Measurements from ENCODE around the gene PGM2L1.
"Not testable (repeated sequence)": the region's sequence is repeated elsewhere in the genome, so short reads cannot be mapped to it uniquely, and the experiment has no call there.

Gene PGM2L1

GRCh38 chr11:74333193-74333592 lies 65.0 kb downstream of the PGM2L1 start:
- DNase-seq (ENCODE audit: low spot score) = no peak

GRCh38 chr11:74332291-74332690 lies 65.9 kb downstream of the PGM2L1 start:
- DNase-seq (ENCODE audit: low spot score) = no peak

- not testable (repeated sequence) for DNase-seq (ENCODE audit: low spot score)
Observed at GRCh38 chr11:74331000-74331399, 67.2 kb downstream of the PGM2L1 start.

- DNase-seq (ENCODE audit: low spot score) = no peak
Observed at GRCh38 chr11:74330075-74330858, 68.0 kb downstream of the PGM2L1 start.

- DNase-seq (ENCODE audit: low spot score) = no peak
Observed at GRCh38 chr11:74327076-74327475, 71.2 kb downstream of the PGM2L1 start.

GRCh38 chr11:74326665-74327064 lies 71.6 kb downstream of the PGM2L1 start:
- no peak for DNase-seq (ENCODE audit: low spot score)

- DNase-seq (ENCODE audit: low spot score) = no peak
Observed at GRCh38 chr11:74325649-74326645, 72.3 kb downstream of the PGM2L1 start.

- DNase-seq (ENCODE audit: low spot score) = no peak
Observed at GRCh38 chr11:74322667-74323066, 75.6 kb downstream of the PGM2L1 start.

GRCh38 chr11:74321487-74322188 lies 76.6 kb downstream of the PGM2L1 start:
- peak; percentile 31 for DNase-seq (ENCODE audit: low spot score)

GRCh38 chr11:74320538-74320937 lies 77.7 kb downstream of the PGM2L1 start:
- DNase-seq (ENCODE audit: low spot score) = no peak

- DNase-seq (ENCODE audit: low spot score) = no peak
Observed at GRCh38 chr11:74319139-74319816, 79.0 kb downstream of the PGM2L1 start.

- no peak for DNase-seq (ENCODE audit: low spot score)
Observed at GRCh38 chr11:74318241-74318932, 79.8 kb downstream of the PGM2L1 start.

- no peak for DNase-seq (ENCODE audit: low spot score)
Observed at GRCh38 chr11:74316772-74317505, 81.3 kb downstream of the PGM2L1 start.

GRCh38 chr11:74312326-74312725 lies 85.9 kb downstream of the PGM2L1 start:
- DNase-seq (ENCODE audit: low spot score) = peak; percentile 26

GRCh38 chr11:74311352-74311926 lies 86.8 kb downstream of the PGM2L1 start, which contains the start of gene P4HA3:
TSS of gene P4HA3 (minus strand) at chr11:74311640. CDS start at chr11:74311611, 29 bp downstream.
- peak; percentile 48 for DNase-seq (ENCODE audit: low spot score)

GRCh38 chr11:74310857-74311256 lies 87.4 kb downstream of the PGM2L1 start:
- no peak for DNase-seq (ENCODE audit: low spot score)

GRCh38 chr11:74307434-74307833 lies 90.8 kb downstream of the PGM2L1 start:
- no peak for DNase-seq (ENCODE audit: low spot score)

- DNase-seq (ENCODE audit: low spot score) = no peak
Observed at GRCh38 chr11:74306435-74307175, 91.6 kb downstream of the PGM2L1 start.

- DNase-seq (ENCODE audit: low spot score) = no peak
Observed at GRCh38 chr11:74299015-74299414, 99.2 kb downstream of the PGM2L1 start.

Data from HuH-7 (cell line).